Heart left ventricle (tissue), 13 donors: Measurements from ENCODE around the gene RGP1.

ENCODE experiments used
- POLR2A ChIP-seq, 2 donors: fragments of 450-650 bp; IDR thresholded peaks; one replicate each; pipeline ENCODE4 v1.6.1; 2017; ENCODE audit warnings: antibody characterized with exemption in 2 of 2, mild to moderate bottlenecking in 2 of 2, moderate library complexity in 2 of 2
- TF ChIP-seq, protein P1 (sequence below), 12 donors: fragments of 200-600 bp; sonication (generic) in 4 of 12; IDR thresholded peaks; one replicate each; pipeline versions ENCODE4 v1.5.0 to v1.8.0; 2018 to 2022; ENCODE audit warnings: antibody characterized with exemption in 12 of 12, mild to moderate bottlenecking in 5 of 12
- donor health status: ischemic (EF 13 %, LVEDD 7.1; RV severe dilation, severe dysfunction).
- donor health status: DM: no; HTN: yes; CAD: no.
- donor health status: DM: no; HTN: no; CAD: no.
- donor health status: ischemic (EF 25% LVEDD 6.9; RV normal size, moderate dysfunction).
- donor health status: ischemic (EF 25% LVEDD 5.7; RV mildly dilated, moderate dysfunction).
- donor health status: ischemic (EF 35%, LVEDD 5.7; RV mildly dilated, moderate dysfunction).
- donor health status: nonischemic (EF 11% LVEDD 7.7; RV severe dilation, severe dysfunction).
- donor health status: DM: yes; HTN: yes; CAD: no.
- donor health status: PGD.
- donor health status: ischemic (EF 29% LVEDD 5.4; RV normal size, mild dysfunction).
- donor health status: nonischemic (EF 23%, LVEDD 6.1; RV moderate dilation, normal function).

DNA sequence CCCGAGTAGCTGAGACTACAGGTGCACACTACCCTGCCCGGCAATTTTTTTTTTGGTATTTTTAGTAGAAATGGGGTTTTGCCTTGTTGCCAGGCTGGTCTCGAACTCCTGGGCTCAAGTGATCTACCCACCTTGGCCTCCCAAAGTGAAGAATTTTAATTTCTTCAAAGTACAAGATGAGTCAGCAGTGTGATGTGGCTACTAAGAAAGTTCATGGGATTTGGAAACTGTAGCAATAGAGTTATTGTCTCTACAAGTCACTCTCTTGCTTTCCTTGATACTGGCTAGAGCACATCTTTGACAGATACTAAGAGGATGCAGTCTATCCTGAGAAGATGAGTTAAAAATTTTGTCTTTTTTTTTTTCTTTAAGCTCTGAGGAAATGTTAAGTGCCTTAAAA is 15.0 kb upstream of the RGP1 start:
- TF ChIP-seq POLR2A (IDR thresholded peaks at IDR 0.05) = no peak
- TF ChIP-seq, protein P1, sequence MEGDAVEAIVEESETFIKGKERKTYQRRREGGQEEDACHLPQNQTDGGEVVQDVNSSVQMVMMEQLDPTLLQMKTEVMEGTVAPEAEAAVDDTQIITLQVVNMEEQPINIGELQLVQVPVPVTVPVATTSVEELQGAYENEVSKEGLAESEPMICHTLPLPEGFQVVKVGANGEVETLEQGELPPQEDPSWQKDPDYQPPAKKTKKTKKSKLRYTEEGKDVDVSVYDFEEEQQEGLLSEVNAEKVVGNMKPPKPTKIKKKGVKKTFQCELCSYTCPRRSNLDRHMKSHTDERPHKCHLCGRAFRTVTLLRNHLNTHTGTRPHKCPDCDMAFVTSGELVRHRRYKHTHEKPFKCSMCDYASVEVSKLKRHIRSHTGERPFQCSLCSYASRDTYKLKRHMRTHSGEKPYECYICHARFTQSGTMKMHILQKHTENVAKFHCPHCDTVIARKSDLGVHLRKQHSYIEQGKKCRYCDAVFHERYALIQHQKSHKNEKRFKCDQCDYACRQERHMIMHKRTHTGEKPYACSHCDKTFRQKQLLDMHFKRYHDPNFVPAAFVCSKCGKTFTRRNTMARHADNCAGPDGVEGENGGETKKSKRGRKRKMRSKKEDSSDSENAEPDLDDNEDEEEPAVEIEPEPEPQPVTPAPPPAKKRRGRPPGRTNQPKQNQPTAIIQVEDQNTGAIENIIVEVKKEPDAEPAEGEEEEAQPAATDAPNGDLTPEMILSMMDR (IDR thresholded peaks at IDR 0.05) = no peak
